Measurements from ENCODE around the gene LRBA. TPM values are rescaled to one million over a fixed set of nuclear protein-coding genes. Genes with fewer than 3 reads are reported as not detected.
A peak's percentile ranks its signal among the peaks of the same experiment; 100 is the strongest.

LRBA gene
- polyA plus RNA-seq, 4 donors, result 14.9 to 62.2 (median 19.6) TPM

DNA sequence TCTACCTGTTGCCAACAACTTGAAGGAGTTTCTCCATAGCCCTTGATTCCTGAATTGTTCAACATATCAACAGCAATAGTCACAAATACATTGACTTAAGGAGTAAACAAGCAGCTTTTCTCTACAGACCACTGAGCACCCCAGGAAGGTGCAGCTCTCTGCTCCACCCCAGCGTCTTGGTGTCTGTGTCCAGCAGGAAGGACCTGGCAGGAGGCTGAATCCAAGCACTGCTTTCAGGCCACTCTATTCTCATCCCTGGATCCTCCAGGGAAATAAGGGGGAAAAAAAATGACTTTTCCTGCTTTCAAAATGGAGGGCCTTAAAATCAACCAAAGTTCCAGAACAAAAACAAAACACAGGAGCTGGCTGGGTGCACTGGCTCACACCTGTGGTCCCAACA, 593.5 kb downstream of the LRBA start:
- no peak overlapping the region for H3K27ac ChIP-seq (ENCODE audit: low read depth in 1 of 3, low read length in 2 of 3)
- no peak for FAIRE-seq
- no peak for DNase-seq
- WGBS, 3 donors, result 79 to 91% (median 86%) methylated on average over 1 of the region's 1 CpG
- H3K27me3 ChIP-seq (ENCODE audit: control insufficient read depth in 3 of 3, insufficient read depth in 3 of 3, low read length in 3 of 3), result no peaks in the 10 kb centered on the region
- no peak overlapping the region for H3K4me3 ChIP-seq (ENCODE audit: low read depth in 1 of 3, low read length in 3 of 3)
- no peaks in the 10 kb centered on the region for H3K4me1 ChIP-seq (ENCODE audit: control insufficient read depth in 3 of 3, insufficient read depth in 2 of 3, low read depth in 1 of 3, low read length in 2 of 3)
- H3K36me3 ChIP-seq (ENCODE audit: control insufficient read depth in 3 of 3, insufficient read depth in 2 of 3, low read depth in 1 of 3, low read length in 3 of 3), result peaks cover 0 to 23% (median 6%) of the 10 kb centered on the region in 3 donors
- H3K9me3 ChIP-seq (ENCODE audit: control insufficient read depth in 2 of 2, insufficient read depth in 1 of 2, low read depth in 1 of 2, low read length in 1 of 2), result no peaks in the 10 kb centered on the region

DNA sequence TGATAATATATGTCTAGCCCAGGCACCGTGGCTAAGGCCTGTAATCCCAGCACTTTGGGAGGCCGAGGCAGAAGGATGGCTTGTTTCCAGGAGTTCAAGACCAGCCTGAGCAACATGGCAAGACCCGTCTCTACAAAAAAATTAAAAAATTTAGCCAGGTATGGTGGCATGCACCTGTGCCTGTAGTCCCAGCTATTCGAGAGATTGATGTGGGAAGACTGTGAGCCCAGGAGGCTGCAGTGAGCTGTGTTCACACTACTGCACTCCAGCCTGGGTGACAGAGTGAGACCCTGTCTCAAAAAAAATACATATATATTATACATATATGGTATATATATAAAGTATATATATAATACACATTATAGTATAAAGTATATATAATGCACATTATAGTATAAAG, 595.1 kb downstream of the LRBA start:
- no peaks in the 10 kb centered on the region for H3K9me3 ChIP-seq (ENCODE audit: control insufficient read depth in 2 of 2, insufficient read depth in 1 of 2, low read depth in 1 of 2, low read length in 1 of 2)
- no peak overlapping the region for H3K27ac ChIP-seq (ENCODE audit: low read depth in 1 of 3, low read length in 2 of 3)
- no peaks in the 10 kb centered on the region for H3K4me1 ChIP-seq (ENCODE audit: control insufficient read depth in 3 of 3, insufficient read depth in 2 of 3, low read depth in 1 of 3, low read length in 2 of 3)
- DNase-seq (no peak), FAIRE-seq (no peak)
- peaks cover 0 to 23% (median 6%) of the 10 kb centered on the region in 3 donors for H3K36me3 ChIP-seq (ENCODE audit: control insufficient read depth in 3 of 3, insufficient read depth in 2 of 3, low read depth in 1 of 3, low read length in 3 of 3)
- no peak overlapping the region for H3K4me3 ChIP-seq (ENCODE audit: low read depth in 1 of 3, low read length in 3 of 3)
- WGBS, 3 donors, result 97 to 98% (median 98%) methylated on average over 4 of the region's 4 CpGs
- H3K27me3 ChIP-seq (ENCODE audit: control insufficient read depth in 3 of 3, insufficient read depth in 3 of 3, low read length in 3 of 3), result no peaks in the 10 kb centered on the region

DNA sequence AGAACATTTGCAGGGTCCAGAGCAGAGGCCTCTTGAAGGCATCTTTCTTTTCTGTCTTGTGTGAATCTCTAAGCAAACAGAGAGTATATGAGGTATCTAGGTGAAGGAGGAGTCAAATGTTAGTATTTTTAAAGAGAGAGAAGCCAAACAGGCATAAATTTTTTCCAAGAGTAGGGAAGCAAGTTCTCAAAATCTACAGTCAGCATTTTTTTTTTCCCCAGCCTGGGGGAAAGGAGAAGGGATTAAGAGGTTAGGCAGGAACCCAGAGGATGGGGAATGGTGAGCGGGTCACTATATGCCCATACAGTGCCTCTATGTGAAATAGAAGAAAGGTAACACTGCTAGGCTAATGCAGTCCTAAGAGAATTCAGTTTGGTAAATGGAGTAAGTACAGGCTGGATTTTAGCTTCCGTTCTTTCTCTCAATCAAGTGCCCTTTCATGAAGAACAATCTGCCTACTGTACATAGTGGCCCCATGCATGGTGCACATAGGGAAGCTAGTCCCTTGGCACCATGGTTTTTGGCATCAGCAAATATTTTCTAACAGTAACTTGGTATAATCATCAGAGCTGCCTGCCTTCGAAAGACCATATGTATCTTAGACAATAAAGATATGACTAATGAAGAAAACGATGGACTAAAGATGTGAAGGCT, 596.2 kb downstream of the LRBA start:
- H3K27me3 ChIP-seq (ENCODE audit: control insufficient read depth in 3 of 3, insufficient read depth in 3 of 3, low read length in 3 of 3), result no peaks in the 10 kb centered on the region
- H3K4me1 ChIP-seq (ENCODE audit: control insufficient read depth in 3 of 3, insufficient read depth in 2 of 3, low read depth in 1 of 3, low read length in 2 of 3), result no peaks in the 10 kb centered on the region
- H3K4me3 ChIP-seq (ENCODE audit: low read depth in 1 of 3, low read length in 3 of 3), result no peak overlapping the region
- DNase-seq (no peak), FAIRE-seq (no peak)
- peaks cover 0 to 23% (median 6%) of the 10 kb centered on the region in 3 donors for H3K36me3 ChIP-seq (ENCODE audit: control insufficient read depth in 3 of 3, insufficient read depth in 2 of 3, low read depth in 1 of 3, low read length in 3 of 3)
- 93 to 94% (median 93%) methylated on average over 4 of the region's 4 CpGs for WGBS, 3 donors
- H3K9me3 ChIP-seq (ENCODE audit: control insufficient read depth in 2 of 2, insufficient read depth in 1 of 2, low read depth in 1 of 2, low read length in 1 of 2), result no peaks in the 10 kb centered on the region
- H3K27ac ChIP-seq (ENCODE audit: low read depth in 1 of 3, low read length in 2 of 3), result no peak overlapping the region

DNA sequence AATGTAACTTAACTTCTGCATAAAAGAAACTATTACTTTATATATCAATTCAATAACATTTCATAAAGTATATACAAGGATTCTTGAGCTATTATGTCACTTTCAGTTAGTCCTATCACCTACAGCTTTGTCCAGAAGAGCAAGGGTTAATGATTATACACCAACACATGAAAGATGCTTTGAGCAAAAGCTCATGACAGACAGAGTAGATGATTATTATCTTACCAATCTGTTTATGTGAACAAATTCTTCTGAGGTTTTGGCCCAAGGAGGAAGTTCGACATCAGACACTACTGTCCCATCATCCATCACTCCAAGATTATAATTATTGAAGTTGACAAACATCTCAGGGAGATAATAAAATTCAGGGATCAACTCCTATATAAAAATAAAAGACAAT, 599.9 kb downstream of the LRBA start:
- 65 to 86% (median 84%) methylated on average over 1 of the region's 1 CpG for WGBS, 3 donors
- DNase-seq (no peak), FAIRE-seq (no peak)
- H3K4me1 ChIP-seq (ENCODE audit: control insufficient read depth in 3 of 3, insufficient read depth in 2 of 3, low read depth in 1 of 3, low read length in 2 of 3), result no peaks in the 10 kb centered on the region
- H3K4me3 ChIP-seq (ENCODE audit: low read depth in 1 of 3, low read length in 3 of 3), result no peak overlapping the region
- no peaks in the 10 kb centered on the region for H3K9me3 ChIP-seq (ENCODE audit: control insufficient read depth in 2 of 2, insufficient read depth in 1 of 2, low read depth in 1 of 2, low read length in 1 of 2)
- no peak overlapping the region for H3K27ac ChIP-seq (ENCODE audit: low read depth in 1 of 3, low read length in 2 of 3)
- no peaks in the 10 kb centered on the region for H3K27me3 ChIP-seq (ENCODE audit: control insufficient read depth in 3 of 3, insufficient read depth in 3 of 3, low read length in 3 of 3)
- H3K36me3 ChIP-seq (ENCODE audit: control insufficient read depth in 3 of 3, insufficient read depth in 2 of 3, low read depth in 1 of 3, low read length in 3 of 3), result peaks cover 0 to 3% (median 0%) of the 10 kb centered on the region in 3 donors

DNA sequence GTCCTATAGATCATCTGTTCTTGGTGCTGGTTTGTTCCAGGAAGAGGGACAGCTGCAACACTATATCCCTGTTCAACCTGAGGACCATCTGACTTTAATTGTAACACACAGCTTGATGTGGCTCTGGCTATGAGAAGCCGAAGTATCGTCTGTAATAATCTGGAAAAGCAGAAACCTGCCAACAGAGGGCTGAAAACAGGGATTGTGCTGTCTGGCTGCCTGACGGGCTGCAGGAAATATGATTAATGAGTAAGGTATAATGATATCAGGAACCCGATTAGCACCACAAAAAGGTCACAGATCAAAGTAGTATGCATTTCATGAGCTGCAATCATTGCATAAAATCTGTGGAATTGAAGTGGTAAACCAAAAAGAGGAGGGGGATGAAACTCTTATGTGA, 603.6 kb downstream of the LRBA start:
- Histone ChIP-seq H3K9me3 (ENCODE audit: control insufficient read depth in 2 of 2, insufficient read depth in 1 of 2, low read depth in 1 of 2, low read length in 1 of 2) (no peaks in the 10 kb centered on the region), H3K4me3 (ENCODE audit: low read depth in 1 of 3, low read length in 3 of 3) (no peak overlapping the region), H3K27ac (ENCODE audit: low read depth in 1 of 3, low read length in 2 of 3) (no peak overlapping the region), H3K4me1 (ENCODE audit: control insufficient read depth in 3 of 3, insufficient read depth in 2 of 3, low read depth in 1 of 3, low read length in 2 of 3) (no peaks in the 10 kb centered on the region), H3K27me3 (ENCODE audit: control insufficient read depth in 3 of 3, insufficient read depth in 3 of 3, low read length in 3 of 3) (no peaks in the 10 kb centered on the region), H3K36me3 (ENCODE audit: control insufficient read depth in 3 of 3, insufficient read depth in 2 of 3, low read depth in 1 of 3, low read length in 3 of 3) (no peaks in the 10 kb centered on the region)
- peak in 1 of 2 donors; percentile 44 for DNase-seq
- WGBS, 3 donors, result 20 to 50% (median 27%) methylated on average over 4 of the region's 4 CpGs
- no peak for FAIRE-seq

DNA sequence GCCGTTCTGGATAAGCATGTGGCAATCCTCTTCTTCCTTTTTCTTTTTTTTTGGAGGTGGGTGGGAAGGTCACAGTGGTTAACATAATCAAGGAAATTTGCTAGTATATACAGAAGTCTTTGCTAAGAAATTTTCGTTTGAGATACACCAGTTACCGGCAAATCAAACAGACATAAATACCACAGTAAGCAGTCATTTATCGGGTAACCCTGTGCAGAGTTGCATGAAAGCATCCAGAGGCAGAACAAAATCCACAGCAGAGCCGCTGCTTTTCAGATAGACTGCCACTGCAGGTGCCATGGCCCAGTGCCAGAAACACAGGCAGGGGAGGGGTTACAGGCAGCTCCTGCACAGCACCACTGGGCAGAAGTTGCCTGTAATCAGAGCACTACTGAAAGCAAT, 612.2 kb downstream of the LRBA start:
- no peaks in the 10 kb centered on the region for H3K27me3 ChIP-seq (ENCODE audit: control insufficient read depth in 3 of 3, insufficient read depth in 3 of 3, low read length in 3 of 3)
- H3K4me3 ChIP-seq (ENCODE audit: low read depth in 1 of 3, low read length in 3 of 3), result no peak overlapping the region
- H3K4me1 ChIP-seq (ENCODE audit: control insufficient read depth in 3 of 3, insufficient read depth in 2 of 3, low read depth in 1 of 3, low read length in 2 of 3), result no peaks in the 10 kb centered on the region
- H3K27ac ChIP-seq (ENCODE audit: low read depth in 1 of 3, low read length in 2 of 3), result no peak overlapping the region
- peaks cover 0 to 5% (median 0%) of the 10 kb centered on the region in 3 donors for H3K36me3 ChIP-seq (ENCODE audit: control insufficient read depth in 3 of 3, insufficient read depth in 2 of 3, low read depth in 1 of 3, low read length in 3 of 3)
- FAIRE-seq (no peak), DNase-seq (peak; percentile 55 to 76)
- no peaks in the 10 kb centered on the region for H3K9me3 ChIP-seq (ENCODE audit: control insufficient read depth in 2 of 2, insufficient read depth in 1 of 2, low read depth in 1 of 2, low read length in 1 of 2)
- WGBS, 3 donors, result 12 to 33% (median 23%) methylated on average over 5 of the region's 5 CpGs

DNA sequence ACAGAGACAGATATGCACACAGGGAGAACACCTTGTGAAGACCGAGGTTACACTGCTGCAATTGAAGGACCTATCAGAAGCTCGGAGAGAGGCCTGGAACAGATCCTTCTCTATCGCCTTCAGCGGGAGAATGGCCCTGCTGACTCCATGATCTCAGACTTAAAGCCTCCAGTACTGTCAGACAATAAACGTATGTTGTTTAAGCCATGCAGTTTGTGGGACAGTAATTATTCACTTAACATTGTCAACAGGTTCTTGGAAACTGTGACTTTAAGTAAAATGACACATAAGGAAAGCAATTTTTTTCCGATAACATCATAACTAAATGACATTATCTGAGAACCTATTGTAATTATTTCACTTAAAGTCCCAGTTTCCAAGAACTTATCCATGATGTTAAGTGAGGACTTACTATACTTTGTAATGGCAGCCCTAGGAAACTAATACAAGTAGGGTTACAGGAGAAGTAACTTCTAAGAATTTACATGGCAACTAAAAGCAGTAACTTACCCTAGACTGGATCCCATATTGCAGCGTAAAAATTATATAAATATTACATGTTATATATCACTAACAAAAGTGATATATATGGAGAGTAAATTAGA, 613.9 kb downstream of the LRBA start:
- no peak overlapping the region for H3K4me3 ChIP-seq (ENCODE audit: low read depth in 1 of 3, low read length in 3 of 3)
- no peaks in the 10 kb centered on the region for H3K4me1 ChIP-seq (ENCODE audit: control insufficient read depth in 3 of 3, insufficient read depth in 2 of 3, low read depth in 1 of 3, low read length in 2 of 3)
- H3K27me3 ChIP-seq (ENCODE audit: control insufficient read depth in 3 of 3, insufficient read depth in 3 of 3, low read length in 3 of 3), result no peaks in the 10 kb centered on the region
- no peaks in the 10 kb centered on the region for H3K9me3 ChIP-seq (ENCODE audit: control insufficient read depth in 2 of 2, insufficient read depth in 1 of 2, low read depth in 1 of 2, low read length in 1 of 2)
- no peak overlapping the region for H3K27ac ChIP-seq (ENCODE audit: low read depth in 1 of 3, low read length in 2 of 3)
- no peak for FAIRE-seq
- no peak for DNase-seq
- WGBS, 3 donors, result 94 to 95% (median 94%) methylated on average over 7 of the region's 7 CpGs
- peaks cover 0 to 8% (median 0%) of the 10 kb centered on the region in 3 donors for H3K36me3 ChIP-seq (ENCODE audit: control insufficient read depth in 3 of 3, insufficient read depth in 2 of 3, low read depth in 1 of 3, low read length in 3 of 3)

DNA sequence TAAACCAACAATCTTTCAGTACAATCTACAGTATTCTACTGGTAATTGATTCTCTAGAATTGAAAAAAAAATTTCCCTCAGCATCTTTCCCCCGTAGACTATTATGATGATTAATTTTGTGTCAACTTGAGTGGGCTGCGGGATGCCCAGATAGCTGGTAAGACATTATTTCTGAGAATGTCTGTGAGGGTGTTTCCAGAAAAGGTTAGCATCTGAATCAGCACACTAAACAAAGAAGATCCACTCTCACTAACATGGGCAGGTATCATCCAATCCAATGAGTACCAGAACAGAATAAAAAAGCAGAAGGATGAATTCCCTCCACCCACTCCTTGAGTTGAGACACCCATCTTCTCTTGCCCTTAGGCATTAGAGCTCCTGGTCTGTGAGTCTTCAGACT, 619.2 kb downstream of the LRBA start:
- FAIRE-seq (no peak), DNase-seq (no peak)
- Histone ChIP-seq H3K9me3 (ENCODE audit: control insufficient read depth in 2 of 2, insufficient read depth in 1 of 2, low read depth in 1 of 2, low read length in 1 of 2) (no peaks in the 10 kb centered on the region), H3K27ac (ENCODE audit: low read depth in 1 of 3, low read length in 2 of 3) (no peak overlapping the region), H3K4me1 (ENCODE audit: control insufficient read depth in 3 of 3, insufficient read depth in 2 of 3, low read depth in 1 of 3, low read length in 2 of 3) (no peaks in the 10 kb centered on the region), H3K36me3 (ENCODE audit: control insufficient read depth in 3 of 3, insufficient read depth in 2 of 3, low read depth in 1 of 3, low read length in 3 of 3) (peaks cover 0 to 8% (median 0%) of the 10 kb centered on the region in 3 donors), H3K4me3 (ENCODE audit: low read depth in 1 of 3, low read length in 3 of 3) (no peak overlapping the region), H3K27me3 (ENCODE audit: control insufficient read depth in 3 of 3, insufficient read depth in 3 of 3, low read length in 3 of 3) (no peaks in the 10 kb centered on the region)
- 42 to 54% (median 48%) methylated on average over 2 of the region's 2 CpGs for WGBS, 3 donors

DNA sequence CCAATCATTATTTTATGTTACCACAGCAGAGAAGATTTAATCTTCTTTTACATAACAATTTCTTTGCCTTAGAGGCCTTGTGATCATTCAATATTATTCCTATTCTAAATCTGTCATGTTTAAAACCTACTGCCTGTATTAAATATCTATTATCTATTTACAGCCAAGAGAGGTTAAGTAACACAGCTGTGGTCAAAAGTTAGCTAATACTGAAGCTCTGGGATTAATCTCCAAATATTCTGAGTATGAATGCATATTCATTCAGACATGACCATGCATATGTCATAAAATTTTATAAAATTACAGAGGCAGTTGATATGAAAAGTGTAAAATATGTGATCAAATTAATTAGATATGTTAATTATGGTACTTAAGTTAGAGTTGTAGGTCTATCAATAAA, 621.0 kb downstream of the LRBA start:
- H3K4me3 ChIP-seq (ENCODE audit: low read depth in 1 of 3, low read length in 3 of 3), result no peak overlapping the region
- FAIRE-seq, result no peak
- no peaks in the 10 kb centered on the region for H3K9me3 ChIP-seq (ENCODE audit: control insufficient read depth in 2 of 2, insufficient read depth in 1 of 2, low read depth in 1 of 2, low read length in 1 of 2)
- no peak overlapping the region for H3K27ac ChIP-seq (ENCODE audit: low read depth in 1 of 3, low read length in 2 of 3)
- no peaks in the 10 kb centered on the region for H3K27me3 ChIP-seq (ENCODE audit: control insufficient read depth in 3 of 3, insufficient read depth in 3 of 3, low read length in 3 of 3)
- no peaks in the 10 kb centered on the region for H3K4me1 ChIP-seq (ENCODE audit: control insufficient read depth in 3 of 3, insufficient read depth in 2 of 3, low read depth in 1 of 3, low read length in 2 of 3)
- H3K36me3 ChIP-seq (ENCODE audit: control insufficient read depth in 3 of 3, insufficient read depth in 2 of 3, low read depth in 1 of 3, low read length in 3 of 3), result peaks cover 0 to 5% (median 0%) of the 10 kb centered on the region in 3 donors
- DNase-seq, result no peak
